GM18873 (cell line): ENCODE results near the gene AKR1E2.

Experiments
- ATAC-seq: cut with Tn5 transposase; IDR thresholded peaks from one replicate; pipeline ENCODE4 v1.9.1; 2021; ENCODE audit warnings: mild to moderate bottlenecking, moderate library complexity, moderate number of reproducible peaks; ENCODE audit not compliant: unreplicated experiment, low FRiP score

Gene AKR1E2

DNA sequence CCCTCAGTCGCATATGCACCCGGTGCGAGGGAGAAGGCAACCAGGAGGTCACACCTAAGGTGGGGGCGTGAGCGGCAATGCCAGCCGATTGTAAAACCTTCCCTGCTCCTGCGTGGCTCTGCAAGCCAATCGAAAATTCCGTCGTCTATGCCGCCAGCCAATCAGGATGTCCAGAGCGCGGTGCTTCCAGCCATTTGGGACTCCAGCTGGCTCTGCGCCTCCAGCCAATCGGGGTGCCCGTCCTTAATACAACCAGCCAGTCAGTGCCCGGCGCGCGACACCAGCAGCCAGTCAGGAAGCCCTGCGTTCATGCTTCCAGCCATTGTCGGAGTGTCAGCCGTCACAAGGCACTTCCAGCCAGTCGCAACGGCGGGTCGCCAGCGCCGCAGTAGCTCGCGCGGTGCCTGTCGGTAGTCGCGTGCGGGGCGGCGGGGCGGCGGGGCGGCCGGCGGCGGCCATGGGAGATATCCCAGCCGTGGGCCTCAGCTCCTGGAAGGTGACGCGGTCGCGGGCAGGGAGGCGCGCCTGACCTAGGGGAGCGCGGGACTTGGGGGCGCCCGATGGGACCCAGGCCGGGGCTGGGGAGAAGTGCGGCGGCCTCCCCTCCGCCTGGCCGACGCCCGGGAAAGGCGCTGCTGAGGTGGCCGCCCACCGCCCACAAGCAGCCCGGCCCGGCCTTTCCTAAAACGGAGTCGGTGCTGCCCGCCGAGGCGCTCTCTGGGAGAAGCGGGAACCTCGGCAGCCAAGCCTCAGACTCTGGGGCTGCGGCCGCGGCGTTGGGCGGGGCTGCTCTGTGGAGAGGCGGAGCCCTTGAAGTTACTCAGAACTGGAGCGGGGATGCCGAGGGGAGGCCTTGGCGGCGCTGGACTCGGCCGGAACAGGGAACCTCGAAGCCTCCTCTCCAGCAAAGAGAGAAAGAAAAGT is at the start of gene AKR1E2:
Gene AKR1E2, plus strand, starts transcription at position 340 of the 924 bp plus-strand sequence. Its CDS starts 118 bp downstream, at position 458.
- ATAC-seq = no peak

DNA sequence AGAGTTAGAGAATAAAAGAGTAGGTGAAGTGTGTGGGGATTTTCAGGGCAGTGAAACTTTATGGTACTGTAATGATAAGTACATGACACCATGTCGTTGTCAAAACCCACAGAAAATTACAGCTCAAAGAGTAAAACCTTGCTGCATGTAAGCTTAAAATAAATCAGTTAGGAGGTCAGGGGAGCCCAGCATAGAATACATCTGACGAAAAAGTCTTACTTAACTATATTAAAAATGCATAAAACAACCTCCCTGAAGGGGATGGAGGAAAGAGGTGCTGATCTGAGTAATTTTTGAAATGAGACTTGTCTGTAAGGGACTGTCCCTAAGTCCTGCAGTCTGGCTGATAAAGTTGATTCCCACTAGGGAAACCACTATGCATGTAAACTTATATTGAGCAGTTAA is 49.8 kb upstream of the AKR1E2 start:
- ATAC-seq = no peak

DNA sequence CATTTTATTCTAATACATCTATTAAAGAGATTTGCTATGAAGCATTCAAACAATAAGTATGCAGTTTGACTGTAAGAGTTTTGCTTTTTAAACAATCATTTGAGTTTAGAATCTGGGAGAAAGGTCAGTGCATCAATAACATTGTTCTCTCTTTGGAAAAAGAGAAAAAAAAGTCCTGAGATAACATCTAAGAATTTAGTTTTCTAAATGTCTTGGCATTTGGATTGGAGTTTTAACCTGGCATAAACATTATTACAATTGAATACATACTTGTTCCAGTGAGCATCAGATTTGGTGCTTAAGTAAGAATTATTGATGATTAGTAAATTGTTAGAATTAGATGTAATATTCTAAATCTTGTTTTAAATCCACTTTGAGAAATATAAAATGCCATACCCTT is 47.2 kb upstream of the AKR1E2 start:
- ATAC-seq = no peak

DNA sequence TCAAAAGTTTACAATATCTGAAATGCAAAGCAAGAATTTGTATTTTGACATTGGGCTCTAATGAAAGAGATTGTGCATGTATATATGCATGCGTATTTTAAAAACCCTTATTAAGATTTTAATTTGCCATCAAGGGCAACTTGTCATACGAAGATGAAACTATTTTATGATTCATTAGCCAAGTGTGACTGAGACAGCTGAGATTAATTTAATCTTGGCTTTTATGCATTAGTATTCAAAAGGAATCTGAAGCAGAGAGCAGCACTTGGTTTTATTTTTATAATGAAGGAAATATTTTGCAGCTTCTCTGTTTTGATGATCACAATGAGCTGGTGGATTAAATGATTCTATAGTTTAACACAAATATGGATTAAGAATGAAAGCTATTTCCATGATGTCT is 45.9 kb upstream of the AKR1E2 start:
- ATAC-seq = no peak

GRCh38 chr10:4780782-4781181 is 45.2 kb upstream of the AKR1E2 start:
- no peak for ATAC-seq

DNA sequence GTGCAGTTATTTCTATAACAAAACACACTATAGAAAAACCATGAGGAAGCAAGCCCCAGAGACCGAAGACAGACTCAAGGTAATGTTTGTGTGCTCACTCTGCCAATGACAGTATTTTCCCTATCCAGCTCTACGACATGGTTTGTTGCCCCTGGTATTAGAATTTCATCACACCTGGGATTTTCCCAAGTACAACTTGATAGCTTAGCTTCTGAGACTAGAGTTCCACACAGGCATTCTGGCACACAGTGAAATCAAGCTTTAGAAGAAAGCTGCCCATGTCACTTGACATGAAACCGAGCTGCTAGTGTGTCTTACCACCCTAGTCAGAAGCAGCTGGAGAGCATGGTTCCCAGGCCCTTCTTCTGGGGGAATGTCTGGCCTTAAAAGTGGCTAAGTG is 44.1 kb upstream of the AKR1E2 start:
- ATAC-seq = no peak

DNA sequence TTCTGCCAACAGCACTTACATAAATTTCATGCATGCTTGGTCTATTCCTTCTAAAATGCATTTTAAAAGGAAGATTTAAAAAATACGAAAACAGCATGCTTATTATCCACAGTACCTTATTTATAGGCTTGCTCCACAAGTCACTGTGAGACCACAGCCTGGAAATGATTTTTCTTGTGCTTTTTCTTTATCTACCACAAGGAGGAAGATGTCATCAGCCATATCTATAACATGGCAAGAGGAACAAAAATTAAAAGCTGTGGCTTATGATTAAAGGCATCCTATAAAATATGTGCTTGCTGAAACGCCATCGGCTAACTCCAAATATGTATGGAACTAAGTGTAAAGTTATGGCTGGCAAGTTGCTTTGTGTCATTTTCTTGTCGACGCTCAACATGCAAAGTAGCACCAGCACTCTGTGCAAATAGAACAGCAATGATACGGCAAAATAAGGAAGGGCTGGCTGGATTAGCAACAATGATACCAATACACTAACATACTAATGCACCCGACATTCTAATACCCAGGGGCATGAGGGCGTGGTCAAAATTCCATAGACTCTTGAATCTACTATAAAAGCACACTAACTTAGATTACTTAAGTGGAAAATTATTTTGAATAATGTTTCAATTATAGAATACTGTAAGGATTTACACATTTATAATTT is 41.2 kb upstream of the AKR1E2 start:
- ATAC-seq = no peak

- no peak for ATAC-seq
These were observed 39.8 kb upstream of the AKR1E2 start for GRCh38 chr10:4786043-4786839.

DNA sequence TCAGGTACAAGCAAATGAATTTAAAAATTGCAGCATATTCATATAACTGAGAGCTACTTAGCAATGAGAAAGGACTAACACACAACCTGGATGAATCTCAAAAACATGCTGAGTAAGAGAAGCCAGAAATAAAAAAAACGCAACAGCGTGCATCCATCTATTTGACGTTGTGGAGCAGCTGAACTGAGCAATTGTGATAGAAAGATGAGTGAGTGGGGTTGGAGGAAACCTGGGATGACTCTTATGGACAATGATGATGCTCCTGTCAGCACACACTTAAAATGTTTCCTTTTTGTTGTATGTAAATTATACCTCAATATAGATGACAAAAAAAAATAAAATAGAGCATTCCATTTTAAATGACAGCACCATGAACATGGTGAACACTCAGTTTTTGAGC is 36.0 kb upstream of the AKR1E2 start:
- ATAC-seq = no peak

DNA sequence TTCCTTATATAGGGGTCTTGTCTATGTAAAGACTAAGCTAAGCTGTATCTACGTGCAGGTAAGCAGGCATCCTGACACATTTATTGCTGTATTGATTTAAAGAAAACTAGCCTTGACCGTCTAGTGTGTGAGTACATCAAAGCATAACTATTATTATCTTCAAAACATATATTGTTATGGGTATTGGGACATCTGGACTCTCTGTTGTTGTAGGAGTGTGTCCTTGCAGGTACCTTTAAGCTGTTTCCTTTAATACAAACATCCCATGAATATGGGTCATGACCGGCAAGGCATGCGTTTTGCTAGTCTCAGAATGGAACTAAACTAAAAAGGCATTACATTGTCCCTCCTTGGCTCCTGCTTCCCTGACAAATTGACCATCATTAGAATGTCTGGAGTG is 35.1 kb upstream of the AKR1E2 start:
- ATAC-seq = no peak

GRCh38 chr10:4792381-4792780 is 33.6 kb upstream of the AKR1E2 start:
- no peak for ATAC-seq

DNA sequence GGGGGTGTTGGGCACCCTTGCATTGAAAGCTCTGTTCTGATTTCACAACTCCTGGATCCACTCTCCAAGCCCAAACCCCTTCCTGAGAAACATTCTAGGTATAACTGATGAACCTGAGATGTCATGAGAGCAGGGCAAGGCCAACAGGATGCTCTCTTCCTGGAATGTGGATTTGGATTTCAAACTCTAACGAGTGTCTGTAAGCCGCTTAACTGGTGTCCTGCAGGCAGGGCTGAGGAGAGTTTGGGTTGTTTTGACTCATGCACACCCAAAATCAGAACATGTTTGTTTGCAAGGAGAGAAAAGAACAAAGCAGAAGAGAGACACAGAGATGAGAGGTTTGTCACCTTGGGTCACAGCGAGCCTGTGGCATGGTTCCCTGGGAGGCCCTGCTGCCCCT is 24.6 kb upstream of the AKR1E2 start:
- ATAC-seq = no peak

GRCh38 chr10:4802711-4803487 is 23.1 kb upstream of the AKR1E2 start:
- ATAC-seq = no peak

DNA sequence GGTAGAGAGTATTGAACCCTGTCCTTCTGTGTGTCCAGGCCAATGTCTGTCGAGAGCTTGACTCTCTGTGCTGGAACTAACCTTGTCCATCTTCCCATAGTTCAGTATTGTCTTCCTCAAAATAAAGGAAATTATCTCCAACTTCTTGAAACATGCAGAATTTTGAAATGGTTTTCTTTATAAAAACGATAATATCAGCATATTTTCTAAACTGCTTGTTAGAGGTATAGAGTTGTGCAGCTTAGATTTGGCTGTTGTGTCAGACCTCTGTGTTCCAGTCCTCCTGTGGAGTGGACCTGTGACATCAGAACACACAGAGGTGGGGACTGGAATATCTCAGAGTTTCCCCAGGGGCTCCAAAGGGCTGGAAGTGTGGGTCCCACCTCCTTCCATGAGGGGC is 22.2 kb upstream of the AKR1E2 start:
- no peak for ATAC-seq

DNA sequence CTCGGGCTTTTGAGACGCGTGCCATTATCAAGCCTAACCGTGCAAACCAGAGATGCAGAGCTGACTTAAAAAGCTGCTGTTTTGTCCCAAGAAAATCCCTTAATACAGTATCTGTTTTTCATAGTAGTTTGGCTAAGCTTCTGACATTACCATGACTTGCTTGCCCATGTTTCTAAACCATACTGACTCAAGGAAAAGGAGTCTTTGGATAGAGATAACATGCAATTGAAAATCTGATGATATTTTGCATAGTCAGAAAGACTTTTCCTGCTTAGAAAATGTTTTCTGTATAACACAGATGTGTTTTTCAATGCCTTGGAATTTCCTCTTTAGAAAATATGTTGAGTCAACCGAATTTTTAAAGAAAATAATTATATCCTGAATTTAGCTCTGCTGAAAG is 21.5 kb upstream of the AKR1E2 start:
- ATAC-seq = no peak

- ATAC-seq = no peak
These were observed 19.5 kb upstream of the AKR1E2 start for GRCh38 chr10:4806534-4806933.

DNA sequence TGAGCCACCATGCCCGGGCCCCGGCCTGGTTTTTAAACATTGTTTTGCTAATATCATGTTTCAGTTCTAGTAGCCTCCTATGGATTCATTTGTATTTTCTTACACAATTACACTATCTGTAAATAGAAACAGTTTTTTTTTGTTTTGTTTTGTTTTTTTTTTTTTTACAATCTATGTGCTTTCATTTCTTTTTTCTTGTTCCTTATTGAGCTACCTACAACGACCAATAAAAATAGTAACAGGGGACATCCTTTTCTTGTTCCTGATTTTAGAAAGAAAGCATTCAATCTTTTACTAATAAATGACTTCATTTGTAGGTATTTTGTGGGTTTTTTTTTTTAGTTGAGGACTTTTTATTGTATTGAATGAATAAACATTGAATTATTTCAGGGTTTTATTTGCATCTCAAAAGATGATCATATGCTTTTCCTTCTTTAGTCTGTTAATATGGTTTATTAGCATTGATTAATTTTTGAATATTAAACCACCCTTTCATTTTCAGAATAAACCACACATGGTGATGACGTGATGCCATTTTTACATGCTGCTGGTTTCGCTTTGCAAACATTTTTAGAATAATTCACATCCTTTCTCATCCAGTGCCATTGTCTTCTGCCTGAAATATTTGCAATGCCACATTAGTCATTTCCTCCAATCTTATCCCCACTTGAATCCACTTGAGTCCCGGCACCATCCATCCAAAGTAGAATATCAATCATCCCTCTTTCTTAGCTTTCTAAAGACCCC is 18.1 kb upstream of the AKR1E2 start:
- ATAC-seq = no peak

- no peak for ATAC-seq
These were observed 16.9 kb upstream of the AKR1E2 start for GRCh38 chr10:4809156-4809555.

DNA sequence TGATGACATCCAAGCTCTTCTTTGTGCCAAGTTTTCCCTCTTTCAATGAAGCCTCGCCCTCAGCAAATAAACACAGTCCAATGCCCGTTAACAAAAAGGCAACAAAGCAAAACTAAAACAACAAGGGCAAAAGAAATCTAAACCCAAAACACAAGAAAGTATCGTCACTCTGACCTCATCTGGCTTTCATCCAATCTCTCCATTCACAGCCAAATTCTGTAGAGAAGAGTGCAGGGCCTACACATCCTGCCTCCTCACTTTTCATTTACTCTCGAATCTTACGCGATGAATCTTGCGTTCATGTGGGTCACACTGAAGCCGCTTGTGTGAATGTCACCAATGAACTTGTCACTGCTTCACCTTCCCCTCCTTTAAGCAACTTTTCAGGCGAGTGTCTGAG is 15.9 kb upstream of the AKR1E2 start:
- no peak for ATAC-seq

- ATAC-seq = no peak
These were observed 14.0 kb upstream of the AKR1E2 start for GRCh38 chr10:4812046-4812445.
